ENCODE measurements around the gene RALGPS2. TPM values are rescaled to one million over a fixed set of nuclear protein-coding genes. Genes with fewer than 3 reads are reported as not detected.

RALGPS2 gene, protein sequence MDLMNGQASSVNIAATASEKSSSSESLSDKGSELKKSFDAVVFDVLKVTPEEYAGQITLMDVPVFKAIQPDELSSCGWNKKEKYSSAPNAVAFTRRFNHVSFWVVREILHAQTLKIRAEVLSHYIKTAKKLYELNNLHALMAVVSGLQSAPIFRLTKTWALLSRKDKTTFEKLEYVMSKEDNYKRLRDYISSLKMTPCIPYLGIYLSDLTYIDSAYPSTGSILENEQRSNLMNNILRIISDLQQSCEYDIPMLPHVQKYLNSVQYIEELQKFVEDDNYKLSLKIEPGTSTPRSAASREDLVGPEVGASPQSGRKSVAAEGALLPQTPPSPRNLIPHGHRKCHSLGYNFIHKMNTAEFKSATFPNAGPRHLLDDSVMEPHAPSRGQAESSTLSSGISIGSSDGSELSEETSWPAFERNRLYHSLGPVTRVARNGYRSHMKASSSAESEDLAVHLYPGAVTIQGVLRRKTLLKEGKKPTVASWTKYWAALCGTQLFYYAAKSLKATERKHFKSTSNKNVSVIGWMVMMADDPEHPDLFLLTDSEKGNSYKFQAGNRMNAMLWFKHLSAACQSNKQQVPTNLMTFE
- total RNA-seq, result 78.4 and 102 TPM in 2 replicates

DNA sequence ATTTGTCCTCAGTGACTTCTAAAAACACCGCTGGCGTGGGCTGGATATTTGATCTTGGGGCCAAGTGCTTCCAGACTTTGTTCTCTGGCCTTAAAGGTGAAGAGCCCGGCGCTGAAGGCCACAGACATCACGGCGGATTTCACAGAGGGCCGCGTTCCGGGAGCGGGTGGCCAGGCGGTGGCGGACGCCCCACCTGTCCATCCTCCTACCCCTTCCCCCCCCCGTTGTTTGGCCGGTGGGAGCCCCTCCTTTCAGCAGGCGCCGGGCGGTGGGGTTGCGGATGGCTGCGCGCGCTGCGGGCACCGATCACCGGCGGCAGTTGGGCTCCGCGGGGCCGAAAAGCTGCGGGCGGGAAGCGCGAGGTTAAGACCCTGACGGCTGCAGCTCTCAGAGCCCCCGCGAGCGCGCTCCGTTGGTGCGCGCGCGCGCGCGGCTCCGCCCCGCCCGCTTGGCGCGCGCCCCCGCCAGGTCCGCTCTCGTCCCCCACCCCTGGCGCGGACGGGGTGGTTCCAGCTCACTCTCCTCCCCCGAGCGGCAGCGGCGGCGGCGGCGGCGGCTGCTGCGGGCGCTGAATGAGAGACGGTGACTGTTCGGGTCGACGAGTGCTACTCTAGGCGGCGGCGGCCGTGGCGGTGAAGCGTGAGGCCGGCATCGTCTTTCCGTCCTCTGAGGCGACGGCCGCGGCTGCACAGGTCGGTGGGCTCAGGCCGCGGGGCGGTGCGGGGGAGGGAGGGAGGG, at the start of gene RALGPS2:
Gene RALGPS2 (plus strand): TSS at position 517 of the 738 bp plus-strand sequence. CDS start 51,521 bp downstream, outside the sequence.

DNA sequence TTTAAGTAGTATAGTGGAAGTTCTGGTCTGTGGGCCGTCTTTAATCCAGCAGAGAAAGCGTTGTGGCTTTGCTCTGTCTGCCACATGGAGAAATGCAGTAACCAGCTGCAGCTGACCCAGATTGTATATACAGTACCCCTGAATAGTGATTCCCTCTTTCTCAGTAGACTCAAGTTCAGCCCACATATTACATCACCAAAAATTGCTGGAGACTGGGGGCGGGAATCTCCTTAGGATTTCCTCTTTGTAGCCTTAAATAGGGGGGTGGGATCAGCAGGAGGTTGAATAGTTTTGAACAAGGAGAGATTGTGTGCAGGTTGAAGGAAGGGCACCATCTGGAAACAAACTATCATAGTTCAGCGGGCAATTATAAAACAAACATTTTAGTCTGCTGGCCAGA, 145.9 kb downstream of the RALGPS2 start, which contains the start of gene ANGPTL1:
Gene ANGPTL1 (minus strand): TSS at position 134 of the 400 bp plus-strand sequence. CDS start 5,301 bp downstream, outside the sequence.

Other genes starting within 250 kb of the RALGPS2 start
- not detected in 2 replicates for gene CLEC20A, start 228.3 kb upstream of the RALGPS2 start, total RNA-seq
- under 0.01 TPM in 1 of 2 replicates, not detected in the other for gene TEX35, start 212.1 kb upstream of the RALGPS2 start, total RNA-seq
- gene ANGPTL1, start 145.8 kb downstream of the RALGPS2 start, total RNA-seq, result 1.8 and 8.1 TPM in 2 replicates